Ovary (tissue), 9 donors: ENCODE results near the gene CREB3L4. TPM values are rescaled to one million over a fixed set of nuclear protein-coding genes. Genes with fewer than 3 reads are reported as not detected.

ENCODE experiments used
- DNase-seq, 5 donors: peaks; one replicate each; pipeline ENCODE4 v3.0.0-alpha.2; 2019 to 2020
- H3K27ac ChIP-seq, 2 donors: fragments of 200-600 bp; one replicate each; pipeline versions ENCODE4 v1.5.1 to v1.8.0; 2019 to 2022
- H3K27me3 ChIP-seq: fragments of 200-600 bp; one replicate; pipeline ENCODE4 v1.8.0; 2022
- H3K36me3 ChIP-seq: fragments of 200-600 bp; sonication (generic); one replicate; pipeline ENCODE4 v1.5.1; 2019
- H3K4me1 ChIP-seq: one replicate; pipeline ENCODE4 v1.8.1; 2013; ENCODE audit warnings: mild to moderate bottlenecking, moderate library complexity; ENCODE audit not compliant: insufficient read depth
- H3K4me3 ChIP-seq: fragments of 200-600 bp; sonication (generic); one replicate; pipeline ENCODE4 v1.5.1; 2017
- H3K9me3 ChIP-seq, 2 donors: fragments of 200-600 bp in 1 of 2; sonication (generic) in 1 of 2; one replicate each; pipeline versions ENCODE4 v1.5.1 to v1.8.1; 2013 to 2019; ENCODE audit warnings: mild to moderate bottlenecking in 1 of 2, moderate library complexity in 1 of 2
- CTCF ChIP-seq, 3 donors: fragments of 450-650 bp in 2 of 3; fragments of 200-600 bp in 1 of 3; IDR thresholded peaks; one replicate each; pipeline versions ENCODE4 v1.5.1 to v1.8.0; 2016 to 2022; ENCODE audit warnings: antibody characterized with exemption in 3 of 3, mild to moderate bottlenecking in 1 of 3
- EP300 ChIP-seq: sonication (generic); formaldehyde crosslinking; IDR thresholded peaks from one replicate; pipeline ENCODE4 v1.6.1; 2017; ENCODE audit warnings: antibody characterized with exemption
- POLR2A ChIP-seq: fragments of 450-650 bp; IDR thresholded peaks from one replicate; pipeline ENCODE4 v1.6.1; 2017; ENCODE audit warnings: antibody characterized with exemption, mild to moderate bottlenecking, moderate library complexity
- WGBS, 3 donors: extraction: QIAGEN DNeasy Blood & Tissue Kit in 1 of 3; methylation state at CpG; one replicate each; pipeline versions ENCODE4 v1.1.5 to v1.1.7; 2013 to 2017; 5-methylcytosine and 5-hydroxymethylcytosine counted together
- intact Hi-C, 4 donors: fragments of 100-400 bp; cut with DNase I; formaldehyde crosslinking; loops; one replicate each; pipeline versions ENCODE4 v1.11.0 to v1.15.1; 2022 to 2023
- polyA plus RNA-seq, 2 donors: library from polyadenylated mRNA; stranded (reverse); fragments of 200-250 nt in 1 of 2; fragments of 350-450 nt in 1 of 2; fragmentation: Illumina TruSeq in 1 of 2; extraction: RNeasy Lipid Tissue Mini Kit (QIAGEN cat#74804) in 1 of 2; gene quantifications; one replicate each; pipeline ENCODE4 v1.2.3, GENCODE V29; 2013 to 2014
- total RNA-seq, 7 donors: library from RNA; depleted of rRNA in 2 of 7; stranded (reverse); fragments of >200 nt in 2 of 7; fragmentation: NEBNext Ultra II Directional in 3 of 7; extraction: Animal tissue kit (Norgen Biotek cat#: 25700) in 3 of 7; gene quantifications; one replicate each; pipeline versions ENCODE4 v1.1.0 to v1.2.4, GENCODE V29; 2016 to 2023
- donor health status: DM: no; HTN: no; CAD: no; lungs with moderate emphysema.
- donor health status: DM: no; HTN: no; CAD: no.
- donor health status: Bipolar disorder and iron deficiency.
- donor health status: DM: yes; HTN: yes; CAD: no.
- donor health status: DM: no; HTN: no; CAD: no.
- donor health status: DM: yes; HTN: yes; CAD: no.

CREB3L4 gene
- total and polyA plus RNA-seq, 9 donors = 10.5 to 27.2 (median 16.6) TPM

GRCh38 chr1:153973071-153973470 is 5.4 kb downstream of the CREB3L4 start:
- 89 to 91% (median 89%) methylated on average over 3 of the region's 3 CpGs for WGBS, 3 donors
- no peak for DNase-seq
- H3K9me3 ChIP-seq = no peaks in the 10 kb centered on the region
- intact Hi-C loops = no loop called here
- no peaks in the 10 kb centered on the region for H3K27me3 ChIP-seq
- peaks cover 4% of the 10 kb centered on the region for H3K4me1 ChIP-seq
- H3K36me3 ChIP-seq = no peaks in the 10 kb centered on the region
- H3K4me3 ChIP-seq = no peak overlapping the region
- no peak overlapping the region for H3K27ac ChIP-seq
- no peak for TF ChIP-seq EP300
- TF ChIP-seq POLR2A = no peak
- no peak for TF ChIP-seq CTCF (IDR thresholded peaks at IDR 0.05)

DNA sequence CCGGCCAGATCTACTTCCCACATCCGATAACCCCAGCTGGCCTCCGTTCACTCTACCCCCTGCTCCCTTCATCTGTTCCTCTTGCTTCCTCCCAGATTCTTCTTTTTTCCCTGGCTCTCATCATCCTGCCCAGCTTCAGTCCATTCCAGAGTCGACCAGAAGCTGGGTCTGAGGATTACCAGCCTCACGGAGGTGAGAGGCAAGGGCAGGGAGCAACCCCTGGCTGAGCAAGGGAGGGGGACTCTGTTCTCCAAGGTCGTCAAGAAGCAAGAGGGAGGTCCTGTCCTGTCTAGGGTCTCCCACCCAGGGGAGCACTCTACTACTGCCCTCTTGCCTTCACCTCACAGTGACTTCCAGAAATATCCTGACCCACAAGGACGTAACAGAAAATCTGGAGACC is 5.8 kb downstream of the CREB3L4 start:
- 57 to 69% (median 58%) methylated on average over 7 of the region's 7 CpGs for WGBS, 3 donors
- TF ChIP-seq EP300 = no peak
- no peak for TF ChIP-seq POLR2A
- no peak for TF ChIP-seq CTCF (IDR thresholded peaks at IDR 0.05)
- intact Hi-C loops = no loop called here
- no peaks in the 10 kb centered on the region for H3K36me3 ChIP-seq
- H3K4me3 ChIP-seq = no peak overlapping the region
- DNase-seq = no peak
- no peaks in the 10 kb centered on the region for H3K9me3 ChIP-seq
- H3K4me1 ChIP-seq = peaks cover 5% of the 10 kb centered on the region
- H3K27ac ChIP-seq = no peak overlapping the region
- H3K27me3 ChIP-seq = no peaks in the 10 kb centered on the region

DNA sequence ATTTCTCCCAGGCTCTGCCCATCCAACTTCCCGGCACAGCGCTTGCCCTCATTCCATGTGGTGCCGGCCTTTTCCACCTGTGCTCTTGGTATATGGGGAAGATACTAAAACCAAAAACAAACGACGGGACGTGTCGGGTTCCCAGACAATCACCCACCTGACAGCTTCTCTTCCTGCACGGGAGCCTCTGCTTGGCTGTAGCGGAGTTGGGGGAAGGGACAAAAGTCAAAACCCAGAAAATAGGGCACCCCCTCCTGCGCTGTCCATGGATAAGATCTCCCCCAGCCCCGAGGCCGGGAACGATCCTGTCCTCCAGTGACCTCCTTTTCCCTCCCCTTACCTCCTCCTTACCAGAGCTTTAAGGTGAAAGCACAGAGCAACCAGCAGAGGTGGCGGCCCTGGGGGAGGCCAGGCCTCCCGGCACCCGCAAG is 9.1 kb downstream of the CREB3L4 start:
- Histone ChIP-seq H3K27ac (peak overlapping the region; percentile 25 to 73), H3K4me3 (peak overlapping the region; percentile 85), H3K4me1 (peaks cover 4% of the 10 kb centered on the region), H3K36me3 (no peaks in the 10 kb centered on the region), H3K9me3 (no peaks in the 10 kb centered on the region), H3K27me3 (no peaks in the 10 kb centered on the region)
- intact Hi-C loops = loop anchor here in 1 of 4 donors (5.0 kb wide), 1 partner anchor 295 kb away; no protein-coding TSS in a partner anchor
- no peak for DNase-seq
- TF ChIP-seq EP300 = no peak
- no peak for TF ChIP-seq POLR2A
- TF ChIP-seq CTCF (IDR thresholded peaks at IDR 0.05) = no peak
- WGBS, 3 donors = 0 to 2% (median 1%) methylated on average over 16 of the region's 16 CpGs

- Histone ChIP-seq H3K27me3 (no peaks in the 10 kb centered on the region), H3K27ac (peak within 1 kb of the TSS; percentile 25 to 73), H3K9me3 (no peaks in the 10 kb centered on the region), H3K36me3 (no peaks in the 10 kb centered on the region), H3K4me1 (peaks cover 4% of the 10 kb centered on the region), H3K4me3 (peak within 1 kb of the TSS; percentile 85)
- intact Hi-C loops = loop anchor here in 1 of 4 donors (5.0 kb wide), 1 partner anchor 295 kb away; no protein-coding TSS in a partner anchor
- peak; percentile 87 for TF ChIP-seq POLR2A
- no peak for TF ChIP-seq CTCF (IDR thresholded peaks at IDR 0.05)
- DNase-seq = peak; percentile 86 to 90 (median 86)
- 0% methylated on average over 70 to 75 of the region's 75 CpGs for WGBS, 3 donors
Measured at GRCh38 chr1:153977250-153978240, 9.8 kb downstream of the CREB3L4 start, which contains the start of gene JTB. JTB (minus strand) TSS chr1:153977674; CDS start chr1:153977252, 422 bp downstream.
